Measurements from ENCODE around the gene FOXL2. TPM values are rescaled to one million over a fixed set of nuclear protein-coding genes. Genes with fewer than 3 reads are reported as not detected.

Gene FOXL2
- polyA plus RNA-seq, 1 of the 3 experiments (the other 2 are of a cell fraction), result not detected

GRCh38 chr3:138939561-138940241 is 7.2 kb downstream of the FOXL2 start:
- Histone ChIP-seq H3K36me3 (replicated peaks in 1 of 2; ENCODE audit: control insufficient read depth in 1 of 2, insufficient read depth in 2 of 2, low read length in 1 of 2) (no peaks in the 10 kb centered on the region), H4K20me1 (ENCODE audit: insufficient read depth) (peaks cover 20% of the 10 kb centered on the region), H2AFZ (ENCODE audit: low read depth) (no peak overlapping the region), H3K4me3 (ENCODE audit: low read depth in 2 of 2, low read length in 1 of 2) (no peak overlapping the region), H3K4me1 (ENCODE audit: control insufficient read depth in 1 of 2, insufficient read depth in 2 of 2, low read depth in 1 of 2, low read length in 1 of 2) (peaks cover 0 to 8% of the 10 kb centered on the region in 2 experiments; a peak in 1 of 4 replicates), H3K9me2 (no peaks in the 10 kb centered on the region), H3K4me2 (no peak overlapping the region), H3F3A (replicated peaks; ENCODE audit: insufficient read depth) (no peaks in the 10 kb centered on the region), H3K9me3 (no peaks in the 10 kb centered on the region), H3K9ac (no peak overlapping the region), H3K79me2 (ENCODE audit: insufficient read depth) (no peaks in the 10 kb centered on the region), H3K27me3 (ENCODE audit: insufficient read depth) (peaks cover 95% of the 10 kb centered on the region), H3K27ac (ENCODE audit: low read depth in 2 of 2, low read length in 1 of 2) (no peak overlapping the region)
- ChIA-PET POLR2A (interaction anchor here (0.7 kb wide), 1 partner anchor 552 kb away, joined by 4 read pairs; no protein-coding TSS in a partner anchor), CTCF (interaction anchor here (0.6 to 3.6 kb wide), 10 partner anchors 10 to 390 kb away, joined by 3 to 25 read pairs (median 5); no protein-coding TSS in a partner anchor)
- 12% methylated on average over 20 of the region's 52 CpGs for WGBS (ENCODE audit: low lambda C conversion rate)
- peak; percentile 55 for DNase-seq
- TF ChIP-seq GATA2 (CRISPR knock-in tag; IDR thresholded peaks at IDR 0.05) (no peak), PBX3 (IDR thresholded peaks at IDR 0.05) (no peak), CTCF (IDR thresholded peaks at IDR 0.05) (no peak), ELF1 (IDR thresholded peaks at IDR 0.05) (no peak), EZH2phosphoT487 (IDR thresholded peaks at IDR 0.05; ENCODE audit: borderline replicate concordance, low read depth) (peak; percentile 70; the same call in 1 of the 2 replicates), USF1 (IDR thresholded peaks at IDR 0.05; ENCODE audit: borderline replicate concordance, low read depth) (no peak), ZBTB33 (IDR thresholded peaks at IDR 0.05; ENCODE audit: borderline replicate concordance, low read depth) (no peak), REST (IDR thresholded peaks at IDR 0.05; ENCODE audit: low read depth, low read length) (no peak)
